GM19025 (cell line): ENCODE measurements around the gene DTYMK.
"Not testable (repeated sequence)": the region's sequence is repeated elsewhere in the genome, so short reads cannot be mapped to it uniquely, and the experiment has no call there.

ENCODE experiments used
- ATAC-seq: cut with Tn5 transposase; IDR thresholded peaks from one replicate; pipeline ENCODE4 v1.9.1; 2021; ENCODE audit warnings: mild to moderate bottlenecking, low read depth, moderate library complexity; ENCODE audit not compliant: unreplicated experiment

The DTYMK gene

DNA sequence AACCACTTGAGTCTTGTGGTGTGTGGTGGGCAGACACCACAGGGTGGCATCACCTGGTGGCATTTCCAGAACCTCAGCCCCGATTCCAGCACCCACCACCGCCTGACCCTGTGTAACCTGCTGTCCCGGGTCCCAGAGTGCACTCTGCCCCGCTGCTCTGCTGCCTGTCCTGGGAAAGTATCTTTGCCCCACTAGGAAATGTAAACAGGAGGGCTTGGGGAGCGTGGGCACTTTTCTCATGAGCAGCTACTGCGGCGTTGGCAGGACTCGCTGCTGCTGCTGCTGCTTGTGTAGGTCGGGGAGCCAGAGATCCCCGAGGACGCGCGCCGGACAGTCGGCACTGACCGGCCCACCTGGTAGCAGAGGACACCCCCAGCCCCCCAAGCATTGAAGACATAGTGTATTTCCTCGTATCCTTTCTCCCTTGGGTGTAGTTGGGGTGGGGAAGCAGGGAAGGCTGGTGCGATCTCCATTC, 13.4 kb downstream of the DTYMK start:
- no peak for ATAC-seq

DNA sequence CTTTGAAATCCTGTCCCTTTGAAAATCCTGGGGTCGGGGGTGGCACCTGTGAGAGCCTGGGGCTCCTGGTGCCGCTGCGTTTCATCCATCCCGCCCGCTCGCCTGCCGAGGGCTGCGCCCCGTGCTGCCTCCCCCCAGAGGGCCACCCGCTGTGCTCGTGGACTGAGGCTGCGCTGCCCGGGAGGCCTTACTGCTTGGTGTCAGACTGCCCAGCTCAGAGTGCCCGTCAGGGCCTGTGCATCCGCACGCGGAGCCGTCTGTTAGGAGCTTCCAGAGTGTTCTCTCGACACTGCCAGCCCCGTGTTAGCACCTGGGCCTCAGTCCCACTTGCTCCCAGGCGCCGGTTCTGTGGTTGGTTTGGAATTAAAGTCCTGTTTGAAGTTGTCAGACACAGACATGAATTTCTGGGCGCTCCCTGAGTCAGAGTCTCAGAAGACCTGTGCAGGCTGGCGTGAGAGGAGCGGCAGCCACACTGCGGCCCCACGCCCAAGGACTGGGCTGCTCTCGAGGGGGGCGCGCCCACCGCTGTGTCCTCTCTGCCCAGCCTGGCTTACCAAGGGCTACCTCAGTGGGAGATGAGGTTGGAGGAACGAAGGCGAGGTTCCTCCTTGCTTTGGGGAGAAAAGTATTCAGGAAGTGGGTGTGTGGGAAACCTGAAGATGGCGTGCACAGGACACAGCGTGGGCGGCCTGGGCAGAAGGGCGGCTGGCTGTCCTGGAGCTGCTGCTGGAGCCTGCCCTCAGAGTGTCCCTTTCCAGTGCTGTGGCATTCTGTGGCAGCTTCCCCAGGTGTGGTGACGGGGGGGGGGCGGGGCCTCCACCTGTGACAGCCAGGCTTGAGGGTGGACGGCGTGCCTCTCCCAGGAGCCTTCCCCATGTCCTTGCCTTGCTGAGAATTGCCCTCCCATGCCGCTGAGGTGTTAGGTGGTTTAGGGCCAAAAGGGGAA, 14.1 kb downstream of the DTYMK start:
- ATAC-seq = no peak

DNA sequence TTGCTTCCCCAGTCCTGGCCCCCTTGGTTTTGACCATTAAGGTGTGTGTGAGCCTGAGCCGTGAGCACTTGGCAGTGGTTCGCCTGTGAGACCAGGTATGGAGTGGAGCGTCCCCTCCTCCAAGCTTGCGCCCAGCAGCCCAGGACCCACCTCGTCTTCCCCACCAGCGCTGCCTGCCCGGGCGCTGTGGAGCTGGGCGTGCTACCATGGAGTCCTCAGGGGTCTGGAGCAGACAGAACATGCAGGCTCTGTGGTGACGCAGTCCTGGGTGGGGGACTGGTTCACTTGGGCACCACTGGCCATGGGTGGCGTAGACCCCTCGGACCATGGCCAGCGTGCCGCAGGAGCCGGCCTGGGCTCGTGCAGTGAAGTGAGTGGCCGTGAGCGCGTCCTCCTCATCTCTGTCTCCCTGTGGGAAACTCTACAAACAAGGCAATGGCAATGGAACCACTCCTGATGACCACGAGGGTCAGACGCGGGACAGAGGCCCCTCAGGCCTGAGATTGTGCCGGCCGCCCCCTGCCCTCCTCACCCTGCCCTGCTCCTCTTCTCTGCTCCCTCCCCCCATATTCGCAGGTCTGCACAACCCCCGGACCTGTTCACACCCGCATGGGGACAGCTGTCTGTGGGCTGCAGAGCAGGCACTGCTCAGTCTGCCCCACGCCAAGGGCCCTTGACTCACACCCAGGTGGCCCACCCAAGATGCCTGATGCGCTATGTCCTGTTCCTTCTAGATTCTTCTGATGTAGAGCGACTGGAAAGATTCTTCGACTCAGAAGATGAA, 15.0 kb downstream of the DTYMK start:
- no peak for ATAC-seq

DNA sequence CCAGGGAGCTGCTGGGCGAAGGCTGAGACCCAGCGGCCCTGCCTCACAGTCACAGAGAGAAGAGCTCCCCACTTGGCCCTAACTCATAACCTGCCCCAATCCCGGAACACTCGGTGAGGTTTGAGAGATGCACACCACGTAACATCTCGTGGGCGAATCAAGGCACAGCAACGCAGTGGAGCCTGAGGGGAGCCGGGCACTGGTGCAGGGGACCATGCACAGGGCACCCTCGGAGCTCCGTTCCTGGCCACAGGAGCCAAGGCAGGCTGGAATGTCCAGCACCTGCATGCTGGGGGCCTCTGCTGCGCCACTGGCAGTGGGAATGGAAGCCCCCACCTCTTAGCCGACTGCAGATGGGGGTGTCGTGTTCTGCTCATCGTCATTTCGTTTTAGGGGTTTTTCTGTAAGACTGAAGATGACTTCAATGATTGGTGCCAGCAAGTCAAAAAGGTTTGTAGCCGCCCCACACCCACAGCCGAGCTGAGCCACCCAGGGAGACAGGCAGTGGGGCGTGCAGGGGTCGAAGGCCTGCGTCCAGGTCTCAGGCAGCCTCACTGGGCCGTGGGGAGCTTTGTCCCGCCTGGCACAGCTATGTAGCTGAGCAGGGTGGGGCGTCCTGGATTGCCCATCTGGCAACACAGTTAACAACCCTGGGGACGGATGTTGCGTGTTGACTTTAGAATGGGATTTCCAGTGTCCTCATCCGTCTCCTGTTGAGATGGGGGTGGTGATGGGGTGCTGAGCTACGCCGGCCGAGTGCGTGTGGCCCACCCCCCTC, 16.1 kb downstream of the DTYMK start:
- no peak for ATAC-seq

DNA sequence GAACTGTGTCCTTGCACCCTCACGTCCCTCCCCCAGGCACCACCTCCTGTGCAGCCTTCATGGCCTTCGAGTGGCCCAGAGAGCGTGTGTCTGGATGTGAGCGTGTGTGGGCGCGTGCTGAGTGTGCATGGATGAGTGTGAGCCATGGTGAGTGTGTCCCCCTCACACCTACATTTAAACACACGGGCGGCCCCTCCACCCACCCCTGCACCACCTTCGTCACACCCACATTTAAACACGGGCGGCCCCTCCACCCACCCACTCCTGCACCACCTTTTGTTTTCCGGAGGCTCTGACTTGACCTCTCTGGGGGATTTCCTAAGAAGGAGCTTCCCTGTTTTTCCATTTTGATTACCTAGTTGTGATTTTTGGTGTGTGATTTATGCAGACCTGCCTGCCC, 17.8 kb downstream of the DTYMK start:
- no peak for ATAC-seq

DNA sequence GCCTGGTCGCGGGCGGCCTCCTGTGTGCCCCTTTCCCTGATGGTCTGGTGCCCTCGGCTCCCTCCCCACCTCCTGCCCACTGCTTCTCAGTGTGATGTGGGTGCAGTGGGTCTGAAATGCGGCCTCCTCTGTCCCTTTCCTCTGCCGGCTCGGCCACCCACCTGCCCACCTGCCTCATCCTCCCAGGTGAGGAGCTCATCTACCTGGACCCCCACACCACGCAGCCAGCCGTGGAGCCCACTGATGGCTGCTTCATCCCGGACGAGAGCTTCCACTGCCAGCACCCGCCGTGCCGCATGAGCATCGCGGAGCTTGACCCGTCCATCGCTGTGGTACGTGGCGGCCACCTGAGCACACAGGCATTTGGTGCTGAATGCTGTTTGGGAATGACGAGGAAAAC, 18.3 kb downstream of the DTYMK start:
- no peak for ATAC-seq

DNA sequence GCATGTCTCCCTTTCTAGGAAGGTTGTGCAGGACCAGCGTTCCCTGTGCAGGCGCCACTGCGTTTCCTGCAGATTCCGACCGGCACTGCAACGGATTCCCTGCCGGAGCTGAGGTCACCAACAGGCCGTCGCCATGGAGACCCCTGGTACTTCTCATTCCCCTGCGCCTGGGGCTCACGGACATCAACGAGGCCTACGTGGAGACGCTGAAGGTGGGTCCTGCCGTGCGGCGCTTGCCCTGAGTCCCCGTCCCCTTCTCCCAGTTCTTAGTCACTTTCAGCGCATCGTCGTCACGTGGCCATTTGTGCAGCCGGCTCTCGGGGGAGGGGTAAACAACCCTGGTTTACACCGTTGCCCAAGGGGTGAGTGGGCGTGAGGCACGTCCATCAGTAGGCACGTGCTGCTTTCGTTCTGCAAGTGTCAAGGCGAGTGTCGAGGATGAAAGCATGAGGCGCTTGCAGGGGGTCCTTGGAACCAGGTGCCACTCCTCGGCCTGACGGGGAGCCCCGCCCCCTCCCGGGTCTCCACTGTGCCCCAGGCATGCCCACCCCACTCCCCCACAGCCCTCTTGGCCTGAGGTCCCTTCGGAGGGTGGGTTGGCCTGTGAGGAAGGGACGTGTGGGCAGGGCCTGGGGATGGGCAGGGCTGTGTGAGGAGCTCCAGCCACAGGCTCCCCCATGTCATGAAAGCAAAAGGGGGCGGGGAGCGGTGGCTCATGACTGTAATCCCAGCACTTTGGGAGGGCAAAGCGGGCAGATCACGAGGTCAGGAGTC, 19.8 kb downstream of the DTYMK start:
- no peak for ATAC-seq

DNA sequence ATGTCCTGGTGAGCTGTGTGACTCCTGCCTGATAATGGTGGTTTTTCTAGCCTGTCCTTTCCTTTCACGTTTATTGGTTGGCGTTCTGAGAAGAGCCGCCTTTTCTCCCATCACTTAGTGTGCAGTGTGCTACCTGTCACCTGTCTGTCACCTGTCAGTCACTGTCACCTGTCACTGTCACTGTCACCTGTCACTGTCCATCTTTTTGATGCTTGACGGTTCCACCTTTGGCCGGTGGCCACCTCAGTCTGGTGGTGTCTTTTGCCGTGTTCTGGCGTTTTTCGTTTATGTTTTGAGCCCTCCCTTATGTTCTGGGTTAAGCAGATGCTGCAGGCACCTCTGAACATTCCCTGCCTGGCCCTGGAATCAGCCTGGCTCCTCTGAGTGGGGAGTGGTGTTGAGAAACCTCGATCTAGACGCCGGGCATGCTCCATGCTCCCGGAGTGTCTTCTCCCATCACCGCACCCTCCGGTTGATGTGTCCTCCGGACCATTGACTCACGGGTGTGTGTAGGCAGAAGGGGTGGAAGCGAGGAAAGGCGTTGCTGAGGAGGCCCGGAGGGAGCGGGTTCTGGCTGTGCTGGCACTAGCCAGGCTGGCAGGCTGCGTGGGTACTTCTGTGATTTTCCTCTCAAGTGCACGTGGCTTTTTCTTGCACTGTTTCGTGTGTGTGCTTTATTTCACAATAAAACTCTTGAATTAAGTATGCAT, 20.7 kb downstream of the DTYMK start:
- ATAC-seq = no peak

DNA sequence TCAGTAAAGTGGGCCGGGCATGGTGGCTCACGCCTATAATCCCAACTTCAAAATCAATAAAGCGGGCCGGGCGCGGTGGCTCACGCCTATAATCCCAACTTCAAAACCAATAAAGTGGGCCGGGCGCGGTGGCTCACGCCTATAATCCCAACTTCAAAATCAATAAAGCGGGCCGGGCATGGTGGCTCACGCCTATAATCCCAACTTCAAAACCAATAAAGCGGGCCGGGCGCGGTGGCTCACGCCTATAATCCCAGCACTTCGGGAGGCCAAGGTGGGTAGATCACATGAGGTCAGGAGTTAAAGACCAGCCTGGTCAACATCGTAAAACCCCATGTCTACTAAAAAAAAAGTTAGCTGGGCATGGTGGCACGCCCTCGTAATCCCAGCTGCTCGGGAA, 23.9 kb downstream of the DTYMK start:
- ATAC-seq = not testable (repeated sequence)

DNA sequence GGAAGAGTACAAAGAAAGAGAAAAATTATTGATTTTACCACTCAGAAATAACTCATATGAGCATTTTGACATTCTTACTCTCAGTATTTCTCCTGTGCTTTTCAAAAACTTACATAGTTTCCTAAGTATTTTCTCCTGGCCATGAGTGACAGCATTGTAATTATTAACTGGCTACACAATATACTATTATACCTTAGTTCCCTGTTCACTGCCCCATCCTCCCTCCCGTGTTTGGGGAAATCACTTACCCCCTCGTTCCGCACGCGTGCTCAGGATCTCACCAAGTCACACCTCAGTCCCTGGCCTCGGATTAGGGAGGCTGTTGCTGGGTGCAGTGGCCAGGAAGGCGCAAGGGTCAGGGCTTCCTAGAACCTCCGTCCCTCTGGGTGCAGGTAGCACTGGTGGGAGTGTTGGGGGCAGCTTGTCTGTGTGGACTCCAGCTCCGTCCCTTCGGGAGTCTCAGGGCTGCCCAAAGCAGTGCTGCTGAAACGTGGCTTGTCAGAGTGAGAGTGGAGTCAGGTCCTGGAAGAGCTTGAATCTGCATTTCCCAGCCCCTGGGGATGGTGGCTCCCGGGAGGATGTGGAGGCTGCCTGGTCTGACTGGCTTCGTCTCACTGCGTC, 25.9 kb downstream of the DTYMK start:
- ATAC-seq = no peak

DNA sequence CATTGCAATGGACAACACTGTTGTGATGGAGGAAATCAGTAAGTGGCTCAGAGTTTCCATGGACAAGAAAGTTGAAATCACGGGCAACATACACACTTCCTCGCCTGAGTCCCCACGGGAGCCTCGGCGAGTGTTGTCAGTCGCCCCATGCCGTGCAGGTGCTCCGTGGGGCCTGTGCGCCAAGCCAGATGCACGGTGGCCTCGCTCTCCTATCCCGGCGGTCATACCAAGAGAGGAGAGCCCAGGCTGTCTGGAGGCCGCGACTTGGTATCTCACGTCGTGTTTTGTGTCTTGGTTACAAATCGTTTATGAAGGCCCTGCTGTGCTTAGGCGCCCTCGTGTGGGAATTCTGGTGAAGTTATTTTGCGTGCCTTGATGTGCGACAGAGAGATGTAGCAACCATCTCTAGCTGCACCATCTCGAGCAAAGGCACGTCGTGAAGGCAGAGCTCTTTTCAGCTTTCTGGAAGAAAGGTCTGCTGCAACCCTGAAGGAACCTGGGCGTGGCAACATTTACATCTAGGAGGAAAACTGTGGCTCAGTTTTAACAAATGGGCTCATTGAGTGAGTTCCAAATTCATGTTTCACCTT, 27.4 kb downstream of the DTYMK start:
- no peak for ATAC-seq

DNA sequence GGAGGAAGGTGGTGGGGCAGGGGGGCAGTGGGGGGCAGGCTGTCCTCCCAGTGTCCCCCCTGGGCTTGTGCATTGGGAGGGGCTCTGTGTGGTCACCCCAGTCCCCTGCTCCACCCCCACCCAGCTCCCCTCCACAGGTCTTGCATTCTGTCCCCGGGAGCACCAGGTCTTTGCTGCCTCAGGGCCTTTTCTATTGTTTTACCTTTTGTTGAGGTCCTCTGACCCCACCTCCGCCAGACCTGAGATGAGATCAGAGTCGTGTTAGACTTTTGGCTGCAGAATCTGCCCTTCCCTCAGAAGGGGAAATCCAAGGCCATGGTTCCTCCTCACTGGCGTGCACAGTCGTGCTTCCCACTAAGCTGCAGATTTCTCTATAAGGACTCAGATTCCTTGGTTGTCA, 28.3 kb downstream of the DTYMK start:
- ATAC-seq = no peak

DNA sequence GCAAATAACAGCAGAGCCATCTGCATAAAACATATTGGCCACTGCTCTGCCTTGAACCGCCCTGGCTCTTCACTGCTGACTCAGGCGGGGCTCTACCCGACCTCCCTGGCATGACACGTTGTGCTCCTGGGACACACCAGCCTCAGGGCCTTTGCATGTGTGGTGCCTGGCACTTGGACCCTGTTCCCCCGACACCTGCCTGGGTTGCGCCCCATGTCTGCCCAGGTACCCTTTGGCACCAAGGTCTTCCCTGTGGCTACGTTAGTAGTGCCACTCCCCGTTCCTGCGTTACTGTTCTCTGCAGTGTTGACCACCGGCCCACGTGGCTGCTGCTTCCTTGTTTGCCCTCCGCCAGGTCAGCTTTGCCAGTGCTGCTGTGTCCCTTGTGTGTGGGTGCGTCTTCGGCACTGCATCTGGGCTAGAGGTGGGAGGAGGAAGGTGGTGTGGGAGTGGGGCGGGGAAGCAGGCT, 28.8 kb downstream of the DTYMK start:
- ATAC-seq = no peak

DNA sequence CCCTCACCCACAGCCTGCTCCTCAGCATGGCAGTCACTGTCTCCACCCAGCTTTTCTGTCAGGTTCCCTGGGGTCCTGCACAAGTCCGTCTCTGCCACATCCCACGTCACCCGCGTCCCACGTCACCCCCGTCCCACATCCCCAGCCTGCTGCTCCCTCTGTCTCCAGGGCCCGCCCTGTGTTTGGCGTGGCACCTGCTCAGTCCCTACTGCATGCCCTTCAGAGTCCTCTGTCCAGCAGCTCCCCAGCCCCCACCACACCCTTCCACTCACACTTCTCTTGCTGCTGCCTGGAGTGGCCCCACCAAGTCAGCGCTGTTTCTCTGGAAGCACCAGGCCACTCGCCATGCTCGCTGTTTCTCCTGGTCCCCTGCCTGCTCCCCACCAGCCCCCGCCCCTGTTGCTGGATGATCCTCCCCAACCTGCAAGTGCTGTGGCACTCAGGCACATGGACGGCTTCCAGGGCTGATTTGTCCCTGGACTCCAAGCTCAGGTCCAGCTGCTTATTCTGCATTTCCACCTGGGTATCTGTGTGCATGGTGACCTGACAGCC, 30.3 kb downstream of the DTYMK start:
- ATAC-seq = no peak

DNA sequence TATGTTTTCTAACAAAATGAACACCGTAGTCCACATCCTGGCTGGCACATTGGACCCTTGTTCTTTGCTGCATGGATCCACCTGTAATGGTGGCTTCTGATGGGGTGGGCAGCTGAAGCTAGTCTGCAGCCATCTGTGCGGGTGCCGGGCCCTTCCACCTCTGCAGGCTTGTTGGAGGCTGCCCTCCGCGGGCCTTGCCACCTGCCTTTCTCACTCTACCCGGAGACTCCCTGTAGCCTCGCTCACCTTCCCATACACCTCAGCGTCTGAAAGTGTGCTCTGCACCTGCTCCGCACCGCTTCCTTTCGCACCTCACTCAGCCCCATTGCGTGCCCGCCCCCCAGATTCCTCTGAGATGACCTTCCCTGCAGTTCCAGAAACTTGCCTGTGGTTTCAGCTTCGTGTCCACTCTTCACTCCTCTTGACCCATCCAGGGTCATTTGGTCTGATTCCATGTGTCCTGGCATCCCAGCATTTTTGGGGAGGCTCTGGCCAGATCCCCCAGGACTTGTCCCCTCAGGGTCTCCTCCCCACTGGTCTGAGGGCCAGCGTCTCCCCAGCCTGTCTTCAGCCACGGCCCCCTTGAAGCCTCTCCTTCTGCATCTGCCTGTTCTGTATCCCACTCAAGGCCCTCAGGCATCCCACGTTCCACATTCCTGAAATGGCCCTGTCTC, 31.0 kb downstream of the DTYMK start:
- ATAC-seq = no peak

DNA sequence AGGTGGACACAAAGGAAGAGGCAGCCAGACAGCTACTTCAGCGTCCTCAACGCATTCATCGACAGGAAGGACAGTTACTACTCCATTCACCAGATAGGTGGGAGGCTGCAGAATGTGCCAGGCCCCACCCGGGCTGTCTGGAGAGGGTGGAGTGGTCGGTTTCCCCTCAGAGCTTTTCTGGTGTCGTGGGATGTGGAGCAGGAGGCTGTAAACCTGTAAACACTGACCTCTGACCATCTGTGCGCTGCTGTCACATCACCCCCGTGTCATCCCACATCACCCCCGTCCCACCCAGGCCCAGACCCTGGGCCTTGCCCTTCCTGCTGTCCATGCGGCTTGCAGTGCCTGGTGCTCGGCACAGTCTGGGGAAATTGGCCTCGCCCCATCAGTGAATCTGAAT, 32.1 kb downstream of the DTYMK start:
- ATAC-seq = no peak

DNA sequence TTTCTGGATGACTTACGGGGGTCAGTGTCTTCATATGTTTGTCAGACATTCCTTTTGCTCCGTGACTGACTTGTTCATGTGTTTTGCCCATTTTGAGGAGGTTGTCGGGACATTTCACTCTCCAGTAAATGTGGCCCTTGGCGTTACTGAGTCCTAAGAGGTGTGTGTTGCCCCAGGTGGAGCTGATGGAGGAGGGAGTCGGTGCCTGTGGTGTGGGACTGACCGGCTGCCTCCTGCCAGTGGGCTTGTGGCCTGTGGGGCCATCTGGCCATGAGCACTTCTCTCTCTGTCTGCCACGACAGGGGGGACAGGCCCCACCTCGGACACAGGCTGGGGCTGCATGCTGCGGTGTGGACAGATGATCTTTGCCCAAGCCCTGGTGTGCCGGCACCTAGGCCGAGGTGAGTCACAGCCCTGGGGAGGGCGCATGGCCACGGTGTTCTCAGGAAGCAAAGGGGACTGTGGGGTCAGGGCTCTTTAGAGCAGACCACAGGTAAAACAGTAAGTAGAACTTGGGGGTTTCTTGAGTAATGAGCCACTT, 33.3 kb downstream of the DTYMK start:
- no peak for ATAC-seq
